ENCODE results near the gene HSD11B2. TPM values are rescaled to one million over a fixed set of nuclear protein-coding genes. Genes with fewer than 3 reads are reported as not detected.
"Not testable (repeated sequence)": the region's sequence is repeated elsewhere in the genome, so short reads cannot be mapped to it uniquely, and the experiment has no call there.

Gene HSD11B2
- total RNA-seq, 1 experiment from 2014 or later, result not detected

DNA sequence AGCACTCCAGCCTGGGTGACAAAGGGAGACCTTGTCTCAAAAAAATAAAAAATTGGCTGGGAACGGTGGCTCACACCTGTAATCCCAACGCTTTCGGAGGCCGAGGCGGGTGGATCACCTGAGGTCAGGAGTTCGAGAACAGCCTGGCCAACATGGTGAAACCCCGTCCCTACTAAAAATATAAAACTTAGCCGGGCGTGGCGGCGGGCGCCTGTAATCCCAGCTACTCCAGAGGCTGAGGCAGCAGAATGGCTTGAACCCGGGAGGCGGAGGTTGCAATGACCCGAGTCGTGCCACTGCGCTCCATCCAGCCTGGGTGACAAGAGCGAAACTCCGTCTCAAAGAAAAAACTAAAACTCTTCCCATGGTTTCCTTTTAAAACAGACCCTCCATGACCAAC is 15.5 kb upstream of the HSD11B2 start:
- H3K4me1 ChIP-seq (replicated peaks), result peaks cover 11% of the 10 kb centered on the region
- DNase-seq (ENCODE audit: low read depth in 1 of 2, low spot score in 2 of 2); H3K36me3 ChIP-seq: not testable (repeated sequence)

DNA sequence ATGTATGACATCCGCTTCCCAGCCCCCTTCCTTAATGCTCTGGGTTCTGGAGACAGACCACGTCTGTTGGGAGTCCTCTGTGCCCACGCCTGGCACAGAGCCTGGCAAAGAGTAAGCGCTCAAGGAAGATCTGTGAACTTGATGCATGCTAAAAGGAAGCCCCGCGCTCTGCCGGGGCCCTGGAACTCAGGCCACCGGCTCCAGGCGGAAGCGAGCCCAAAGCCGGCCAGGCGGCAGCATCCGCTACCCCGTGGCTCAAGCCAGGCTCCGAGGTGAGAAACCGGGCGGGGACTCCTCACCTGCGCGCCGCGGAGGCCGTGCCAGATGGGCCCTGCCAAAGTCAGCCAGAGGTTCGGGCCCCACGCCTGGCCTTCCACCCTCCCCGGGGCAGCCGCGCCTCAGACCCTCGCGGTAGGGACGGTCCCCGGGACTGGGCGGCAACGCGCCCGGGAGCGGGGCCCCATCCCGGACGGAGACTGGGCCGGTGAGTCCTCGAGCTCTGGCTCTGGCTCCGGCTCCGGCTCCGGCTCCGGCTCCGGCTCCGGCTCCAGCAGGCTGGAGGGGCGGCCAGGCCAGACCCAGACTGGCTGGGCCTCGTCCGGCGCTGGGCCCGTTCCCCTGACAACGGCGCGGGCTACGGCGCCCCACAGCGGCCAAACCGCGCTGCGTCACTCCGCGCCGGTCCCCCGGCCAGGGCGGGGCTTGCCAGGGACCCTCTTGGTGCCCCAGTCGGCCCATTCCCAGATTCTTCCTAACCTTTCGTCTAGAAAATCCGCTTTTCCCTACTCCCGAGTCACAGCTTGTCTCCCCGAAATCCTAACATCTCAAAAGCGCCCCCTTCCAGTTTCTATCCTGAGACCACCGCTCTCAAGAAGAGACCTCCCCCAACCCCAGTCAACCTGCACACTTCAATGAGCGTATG is 14.8 kb upstream of the HSD11B2 start, which contains the start of gene ZDHHC1:
Gene ZDHHC1, minus strand, starts transcription at position 606 of the 922 bp plus-strand sequence. CDS start 8,702 bp downstream, outside the sequence.
- peaks cover 11% of the 10 kb centered on the region for H3K4me1 ChIP-seq (replicated peaks)
- peaks cover 4% of the 10 kb centered on the region; the same call in 1 of the 2 replicates for H3K36me3 ChIP-seq
- H3K9me3 ChIP-seq (replicated peaks), result no peaks in the 10 kb centered on the region
- peak; percentile 67 to 71 for DNase-seq (ENCODE audit: low read depth in 1 of 2, low spot score in 2 of 2)
- peak within 1 kb of the TSS; percentile 61 for H3K27ac ChIP-seq
- peak within 1 kb of the TSS; percentile 82 for H3K4me3 ChIP-seq
- no peaks in the 10 kb centered on the region for H3K27me3 ChIP-seq (replicated peaks)

More for the DNA sequence above, 15.5 kb upstream of the HSD11B2 start:
- H3K9me3 ChIP-seq (replicated peaks); H3K27me3 ChIP-seq (replicated peaks): not testable (repeated sequence)
- peak overlapping the region; percentile 82 for H3K4me3 ChIP-seq
- 0 out of 2 replicates have a peak overlapping the region, but pooled peaks have one; percentile 61 for H3K27ac ChIP-seq

DNA sequence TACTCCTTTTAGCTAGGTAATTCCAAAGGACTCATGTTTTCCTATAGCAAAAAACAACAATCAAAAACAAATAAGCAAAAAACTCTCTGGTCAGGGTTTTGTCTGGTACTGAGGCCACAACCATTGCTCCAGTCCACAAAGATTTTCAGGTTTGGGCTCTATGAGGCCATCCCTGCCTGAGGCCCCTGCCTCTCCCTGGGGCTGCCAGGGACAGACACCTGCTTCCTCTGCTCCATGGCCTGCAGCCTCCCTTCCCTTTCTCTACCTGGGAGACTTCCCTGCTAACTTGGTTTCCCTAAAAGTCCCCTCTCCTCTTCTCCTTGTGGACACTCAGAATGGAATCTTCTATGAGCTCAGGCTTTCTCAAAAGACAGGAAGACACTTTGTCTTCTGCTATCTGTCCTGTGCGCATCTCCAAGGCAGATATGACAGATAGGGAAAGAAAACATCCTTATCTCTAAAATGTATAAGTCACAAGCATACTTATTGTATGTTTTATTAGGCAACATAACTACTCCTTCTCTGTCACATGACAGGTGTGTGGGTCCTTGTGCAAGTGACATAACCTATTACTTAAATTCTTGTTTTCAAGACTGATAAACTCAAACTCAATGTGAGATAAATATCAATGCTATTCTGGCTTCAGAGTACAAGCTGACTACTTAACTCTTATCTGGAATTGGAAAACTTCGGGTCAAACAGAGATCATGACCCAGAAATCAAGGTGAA is 13.4 kb upstream of the HSD11B2 start:
- H3K9me3 ChIP-seq (replicated peaks), result no peaks in the 10 kb centered on the region
- H3K4me3 ChIP-seq, result no peak overlapping the region
- H3K4me1 ChIP-seq (replicated peaks), result peaks cover 11% of the 10 kb centered on the region
- peaks cover 4% of the 10 kb centered on the region; the same call in 1 of the 2 replicates for H3K36me3 ChIP-seq
- DNase-seq (ENCODE audit: low read depth in 1 of 2, low spot score in 2 of 2), result no peak
- H3K27ac ChIP-seq, result no peak overlapping the region
- H3K27me3 ChIP-seq (replicated peaks), result no peaks in the 10 kb centered on the region

DNA sequence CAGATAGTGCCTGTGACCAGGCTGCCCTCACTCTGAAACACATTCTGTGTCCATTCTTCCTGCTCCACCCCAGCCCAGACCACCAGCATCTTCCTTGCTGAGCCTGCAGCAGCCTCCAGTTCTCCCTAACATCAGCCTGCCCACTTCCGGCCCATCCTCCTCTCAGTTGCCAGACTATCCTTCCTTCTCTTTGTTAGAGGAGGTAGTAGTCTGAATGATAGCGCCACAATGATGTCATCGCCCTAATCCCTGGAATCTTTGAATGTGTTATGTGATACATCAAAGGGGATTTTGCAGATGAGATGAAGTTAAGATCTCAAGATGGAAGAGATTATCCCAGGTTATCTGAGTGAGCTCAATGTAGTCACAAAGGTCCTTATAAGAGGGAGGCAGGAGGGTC is 11.4 kb upstream of the HSD11B2 start:
- no peak overlapping the region for H3K4me3 ChIP-seq
- DNase-seq (ENCODE audit: low read depth in 1 of 2, low spot score in 2 of 2), result no peak
- H3K9me3 ChIP-seq (replicated peaks), result no peaks in the 10 kb centered on the region

DNA sequence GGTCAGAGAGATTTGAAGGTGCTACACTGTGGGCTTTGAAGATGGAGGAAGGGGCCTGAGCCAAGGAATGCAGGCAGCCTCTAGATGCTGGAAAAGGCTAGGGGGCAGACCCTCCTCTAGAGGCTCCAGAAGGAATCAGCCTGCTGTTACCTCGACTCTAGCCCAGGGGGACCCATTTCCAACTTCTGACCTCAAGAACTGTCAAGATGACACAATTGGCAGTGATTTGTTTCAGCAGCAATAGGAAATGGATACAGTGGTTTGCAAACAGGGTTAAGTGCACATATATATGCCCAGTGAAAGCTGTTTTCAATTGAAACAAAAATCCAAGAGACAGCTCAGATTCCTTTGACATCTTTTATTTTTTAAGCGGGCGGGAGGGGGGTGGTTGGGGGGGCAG is 11.0 kb upstream of the HSD11B2 start:
- peaks cover 4% of the 10 kb centered on the region; the same call in 1 of the 2 replicates for H3K36me3 ChIP-seq
- H3K27ac ChIP-seq, result no peak overlapping the region
- no peak for DNase-seq (ENCODE audit: low read depth in 1 of 2, low spot score in 2 of 2)
- H3K27me3 ChIP-seq (replicated peaks), result no peaks in the 10 kb centered on the region
- H3K9me3 ChIP-seq (replicated peaks), result no peaks in the 10 kb centered on the region
- H3K4me3 ChIP-seq, result no peak overlapping the region
- peaks cover 17% of the 10 kb centered on the region for H3K4me1 ChIP-seq (replicated peaks)

More for the DNA sequence above, 11.4 kb upstream of the HSD11B2 start:
- H3K4me1 ChIP-seq (replicated peaks), result peaks cover 12% of the 10 kb centered on the region
- no peak overlapping the region for H3K27ac ChIP-seq
- no peaks in the 10 kb centered on the region for H3K27me3 ChIP-seq (replicated peaks)
- H3K36me3 ChIP-seq, result peaks cover 4% of the 10 kb centered on the region; the same call in 1 of the 2 replicates

DNA sequence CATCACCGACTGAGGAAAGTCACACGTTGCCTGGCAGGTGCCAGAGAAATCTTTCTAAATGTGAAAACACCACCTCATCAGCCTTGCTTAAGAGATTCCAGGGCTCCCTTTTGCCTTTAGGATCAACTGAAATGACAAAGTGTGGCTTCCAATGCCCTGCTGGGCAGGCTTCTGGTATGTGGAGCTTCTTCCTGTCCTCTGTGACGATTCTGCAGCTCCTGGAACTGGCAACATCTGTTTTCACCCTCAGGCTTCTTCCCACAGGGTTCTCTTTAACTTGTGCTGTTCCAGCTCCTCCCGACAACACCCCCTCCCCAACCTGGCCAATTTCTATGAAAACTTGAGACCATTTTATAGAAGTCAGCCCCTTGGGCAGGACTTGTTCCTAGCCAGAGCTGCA is 9.9 kb upstream of the HSD11B2 start:
- H3K27me3 ChIP-seq (replicated peaks), result no peaks in the 10 kb centered on the region
- H3K27ac ChIP-seq, result no peak overlapping the region
- no peak overlapping the region for H3K4me3 ChIP-seq
- no peaks in the 10 kb centered on the region for H3K9me3 ChIP-seq (replicated peaks)
- H3K36me3 ChIP-seq, result peaks cover 2% of the 10 kb centered on the region; the same call in 1 of the 2 replicates
- H3K4me1 ChIP-seq (replicated peaks), result peaks cover 16% of the 10 kb centered on the region
- DNase-seq (ENCODE audit: low read depth in 1 of 2, low spot score in 2 of 2), result no peak

DNA sequence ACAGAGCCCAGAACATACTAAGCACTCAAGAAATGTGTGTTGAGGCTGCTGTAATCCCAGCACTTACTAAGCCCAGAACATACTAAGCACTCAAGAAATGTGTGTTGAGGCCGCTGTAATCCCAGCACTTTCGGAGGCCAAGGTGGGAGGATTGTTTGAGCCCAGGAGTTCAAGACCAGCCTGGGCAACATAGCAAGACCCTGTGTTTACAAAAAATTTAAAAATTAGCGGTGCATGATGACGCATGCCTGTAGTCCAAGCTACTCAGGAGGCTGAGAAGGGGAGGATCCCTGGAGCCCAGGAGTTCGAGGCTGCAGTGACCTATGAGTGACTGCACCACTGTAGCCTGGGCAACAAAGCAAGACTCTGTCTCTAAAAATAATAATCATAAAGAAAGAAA is 7.9 kb upstream of the HSD11B2 start:
- Histone ChIP-seq H3K36me3 (no peaks in the 10 kb centered on the region), H3K4me3 (no peak overlapping the region), H3K27me3 (replicated peaks) (no peaks in the 10 kb centered on the region; the same call in 1 of the 2 replicates), H3K27ac (no peak overlapping the region), H3K4me1 (replicated peaks) (peaks cover 11% of the 10 kb centered on the region), H3K9me3 (replicated peaks) (no peaks in the 10 kb centered on the region)
- no peak for DNase-seq (ENCODE audit: low read depth in 1 of 2, low spot score in 2 of 2)

DNA sequence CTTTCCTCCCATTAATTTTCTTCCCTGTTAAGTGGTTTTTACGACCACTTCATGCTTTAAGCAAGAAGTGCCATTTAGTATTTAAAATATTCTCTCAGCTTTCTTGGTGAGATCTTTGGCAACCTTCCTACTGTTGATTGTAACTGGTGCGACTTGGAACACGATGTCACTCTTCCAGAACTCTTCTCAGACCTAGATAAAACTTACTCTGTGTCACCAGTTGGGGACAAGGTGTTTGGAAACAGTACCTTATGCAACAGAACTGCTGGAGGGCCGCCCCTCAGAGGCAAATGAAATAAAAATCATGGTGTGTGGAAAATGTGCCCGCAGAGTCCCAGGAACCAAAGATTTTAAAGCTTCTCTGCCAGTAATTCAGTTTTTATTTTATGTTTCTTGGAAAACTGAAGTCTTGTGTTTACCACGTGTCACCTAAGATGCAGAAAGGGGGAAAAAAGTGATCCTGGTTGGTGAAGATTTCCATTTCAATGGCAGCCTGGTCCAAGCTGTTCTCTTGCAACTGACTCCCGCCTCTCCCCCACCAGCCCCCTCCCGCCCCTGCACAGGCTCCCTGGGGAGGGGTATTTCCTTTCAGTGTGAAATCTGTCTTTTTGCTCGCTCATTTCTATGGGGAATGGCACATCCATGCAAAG is 7.2 kb upstream of the HSD11B2 start:
- peaks cover 16% of the 10 kb centered on the region for H3K4me1 ChIP-seq (replicated peaks)
- no peak overlapping the region for H3K27ac ChIP-seq
- H3K9me3 ChIP-seq (replicated peaks), result no peaks in the 10 kb centered on the region
- H3K27me3 ChIP-seq (replicated peaks), result peaks cover 6% of the 10 kb centered on the region
- no peak overlapping the region for H3K4me3 ChIP-seq
- DNase-seq (ENCODE audit: low read depth in 1 of 2, low spot score in 2 of 2), result no peak
- no peaks in the 10 kb centered on the region for H3K36me3 ChIP-seq

DNA sequence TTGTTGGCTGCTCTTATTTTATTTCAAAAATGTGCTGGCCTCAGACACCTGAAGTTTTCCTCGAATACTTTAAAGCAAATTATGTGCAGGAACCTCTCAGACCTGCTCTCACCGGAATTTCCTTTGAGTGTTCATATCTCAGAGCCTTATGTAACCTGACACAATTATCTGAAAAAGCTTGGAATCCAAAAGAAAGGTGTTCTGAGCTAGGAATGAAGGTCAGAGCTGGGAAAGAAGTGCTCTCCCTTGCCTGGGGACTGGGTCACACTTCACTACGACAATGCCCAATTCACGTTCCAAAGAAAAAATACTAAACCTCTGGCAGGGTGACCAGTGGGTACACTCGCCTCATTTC is 6.7 kb upstream of the HSD11B2 start:
- peaks cover 16% of the 10 kb centered on the region for H3K4me1 ChIP-seq (replicated peaks)
- H3K9me3 ChIP-seq (replicated peaks), result no peaks in the 10 kb centered on the region

DNA sequence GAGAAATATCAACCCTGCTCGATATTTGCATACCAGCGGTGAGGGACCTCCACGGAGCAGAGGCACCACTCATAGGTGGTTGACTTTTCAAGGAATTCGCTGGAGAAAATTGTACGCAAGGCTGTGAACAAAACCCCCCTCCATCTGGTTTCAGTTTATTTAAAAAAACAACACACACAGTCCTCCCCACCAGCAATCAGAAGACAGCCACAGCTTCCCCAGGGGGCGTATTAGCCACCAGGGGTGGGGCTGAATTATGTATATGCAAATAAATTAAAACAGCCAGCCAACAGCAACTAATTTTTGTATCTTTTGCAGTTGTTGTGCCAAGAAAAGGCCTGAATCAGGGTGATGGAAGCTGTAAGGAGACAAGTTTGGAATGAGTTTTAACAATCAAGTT is 5.9 kb upstream of the HSD11B2 start:
- no peak overlapping the region for H3K27ac ChIP-seq
- no peak overlapping the region for H3K4me3 ChIP-seq
- peaks cover 16% of the 10 kb centered on the region for H3K4me1 ChIP-seq (replicated peaks)

More for the DNA sequence above, 6.7 kb upstream of the HSD11B2 start:
- DNase-seq (ENCODE audit: low read depth in 1 of 2, low spot score in 2 of 2), result no peak
- Histone ChIP-seq H3K27me3 (replicated peaks) (peaks cover 11% of the 10 kb centered on the region), H3K27ac (no peak overlapping the region), H3K4me3 (no peak overlapping the region), H3K36me3 (no peaks in the 10 kb centered on the region)

DNA sequence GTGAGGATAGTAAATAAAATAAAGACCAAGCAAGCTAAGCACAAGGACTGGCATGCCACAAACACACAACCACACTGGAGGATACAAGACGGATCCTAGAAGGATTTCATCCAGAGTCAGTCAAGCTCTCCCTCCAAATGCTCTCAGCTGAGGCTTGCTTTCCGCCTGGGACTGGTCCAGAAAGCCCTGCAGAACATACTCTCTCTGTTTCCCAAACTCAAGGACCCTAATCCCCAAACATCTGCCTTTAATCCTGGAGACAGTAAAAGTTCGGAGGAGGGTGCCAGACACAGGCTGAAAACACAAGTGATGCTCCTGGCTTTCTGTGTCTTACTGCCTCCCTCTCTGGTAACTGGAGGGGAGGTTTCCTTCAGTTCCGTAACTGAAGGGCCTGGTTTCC is 5.3 kb upstream of the HSD11B2 start:
- Histone ChIP-seq H3K9me3 (replicated peaks) (no peaks in the 10 kb centered on the region), H3K36me3 (no peaks in the 10 kb centered on the region), H3K4me1 (replicated peaks) (peaks cover 20% of the 10 kb centered on the region), H3K4me3 (no peak overlapping the region), H3K27ac (no peak overlapping the region), H3K27me3 (replicated peaks) (peaks cover 25% of the 10 kb centered on the region)
- no peak for DNase-seq (ENCODE audit: low read depth in 1 of 2, low spot score in 2 of 2)

More for the DNA sequence above, 5.9 kb upstream of the HSD11B2 start:
- Histone ChIP-seq H3K36me3 (no peaks in the 10 kb centered on the region), H3K9me3 (replicated peaks) (no peaks in the 10 kb centered on the region), H3K27me3 (replicated peaks) (peaks cover 20% of the 10 kb centered on the region)
- peak in 1 of 2 experiments; percentile 63 for DNase-seq (ENCODE audit: low read depth in 1 of 2, low spot score in 2 of 2)

DNA sequence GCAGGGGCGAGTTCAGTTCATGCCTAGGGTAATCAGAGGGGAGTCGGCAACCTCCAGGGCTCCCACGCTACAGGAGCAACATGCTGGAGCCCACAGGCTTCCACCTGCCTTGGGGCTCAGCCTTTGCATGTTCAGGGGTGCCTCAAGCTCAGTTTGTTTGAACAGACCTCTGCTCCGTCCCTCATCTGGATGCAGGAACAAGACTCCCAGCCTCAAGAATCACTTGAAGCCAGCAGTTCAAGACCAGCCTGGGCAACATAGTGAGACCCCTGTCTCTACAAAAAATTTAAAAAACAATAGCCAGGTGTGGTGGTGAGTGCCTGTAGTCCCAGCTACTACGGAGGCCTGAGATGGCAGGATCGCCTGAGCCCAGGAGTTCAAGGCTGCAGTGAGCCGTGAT is 4.9 kb upstream of the HSD11B2 start:
- H3K4me1 ChIP-seq (replicated peaks), result peaks cover 21% of the 10 kb centered on the region
- H3K27me3 ChIP-seq (replicated peaks), result peaks cover 26% of the 10 kb centered on the region
- no peak overlapping the region for H3K27ac ChIP-seq
- no peak overlapping the region for H3K4me3 ChIP-seq
- H3K9me3 ChIP-seq (replicated peaks), result no peaks in the 10 kb centered on the region
- DNase-seq (ENCODE audit: low read depth in 1 of 2, low spot score in 2 of 2), result no peak
- no peaks in the 10 kb centered on the region for H3K36me3 ChIP-seq

DNA sequence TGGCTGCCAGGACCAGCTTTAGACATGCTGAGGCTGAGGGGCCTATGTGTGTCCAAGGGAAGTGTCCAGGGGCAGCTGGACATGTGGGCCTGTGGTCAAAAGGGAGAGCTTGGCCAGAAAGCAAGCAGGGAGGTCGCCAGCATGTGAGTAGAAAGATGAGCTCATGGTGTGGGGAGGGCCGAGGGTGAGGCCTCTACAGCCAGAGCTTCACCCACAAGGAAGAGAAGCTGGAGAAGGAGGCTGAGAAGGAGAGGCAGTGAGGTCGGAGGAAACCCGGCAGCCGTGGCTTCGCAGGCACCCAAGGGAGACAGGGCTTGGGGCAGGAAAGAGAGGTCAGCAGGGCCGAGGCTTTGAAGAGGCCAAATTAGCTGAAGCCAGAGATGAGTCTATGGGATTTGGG is 4.0 kb upstream of the HSD11B2 start:
- no peaks in the 10 kb centered on the region for H3K36me3 ChIP-seq
- H3K27me3 ChIP-seq (replicated peaks), result peaks cover 31% of the 10 kb centered on the region
- no peak for DNase-seq (ENCODE audit: low read depth in 1 of 2, low spot score in 2 of 2)
- H3K4me3 ChIP-seq, result no peak overlapping the region
- peaks cover 29% of the 10 kb centered on the region for H3K4me1 ChIP-seq (replicated peaks)
- no peaks in the 10 kb centered on the region; the same call in 1 of the 2 replicates for H3K9me3 ChIP-seq (replicated peaks)
- H3K27ac ChIP-seq, result no peak overlapping the region
